Measurements from ENCODE around the gene HSD3B7.

HSD3B7 gene

DNA sequence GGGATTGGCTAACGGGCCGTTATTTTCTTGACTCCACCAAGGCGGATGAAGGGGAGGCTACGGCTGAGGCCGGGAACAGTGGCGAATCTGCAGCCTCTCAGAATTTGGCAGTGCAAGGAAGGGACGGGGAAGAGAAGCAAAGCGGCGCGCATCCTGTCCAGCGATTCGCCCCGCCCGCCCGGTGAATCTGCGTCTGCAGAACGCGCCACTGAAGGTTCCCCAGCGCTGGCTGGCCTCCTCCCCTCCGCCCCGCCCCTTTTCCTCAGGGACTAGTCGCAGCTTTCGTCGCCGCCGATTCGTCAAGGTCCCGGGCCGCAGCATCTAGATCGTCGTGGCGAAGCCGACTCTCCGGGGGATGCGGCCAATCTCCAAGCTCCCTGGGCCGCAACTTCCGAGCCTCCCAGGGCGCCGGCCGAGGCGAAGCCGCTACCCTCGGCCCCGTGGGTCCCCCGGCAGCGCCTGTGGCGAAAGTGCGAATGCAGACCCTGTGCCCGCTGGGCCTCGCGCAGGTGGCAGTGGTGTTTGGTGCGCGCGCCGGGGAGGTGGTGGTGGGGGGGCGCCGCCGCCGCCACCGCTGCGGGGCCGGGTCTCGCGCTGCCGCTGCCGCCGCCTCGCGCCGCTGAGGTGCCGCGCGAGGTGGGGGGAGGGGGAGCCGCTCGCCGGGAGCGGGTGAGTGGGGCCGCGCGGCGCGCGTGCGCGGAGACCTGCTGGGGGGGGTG lies 27.4 kb upstream of the HSD3B7 start, which contains the start of gene SETD1A:
TSS of gene SETD1A (plus strand) at position 299 of the 719 bp plus-strand sequence. CDS start 978 bp downstream, outside the sequence.
- DNase-seq (ENCODE audit: low read depth): peak; percentile 95

GRCh38 chr16:30958175-30959079 lies 26.6 kb upstream of the HSD3B7 start:
- no peak for DNase-seq (ENCODE audit: low read depth)

- no peak for DNase-seq (ENCODE audit: low read depth)
Measured at GRCh38 chr16:30961384-30961783, 23.6 kb upstream of the HSD3B7 start.

DNA sequence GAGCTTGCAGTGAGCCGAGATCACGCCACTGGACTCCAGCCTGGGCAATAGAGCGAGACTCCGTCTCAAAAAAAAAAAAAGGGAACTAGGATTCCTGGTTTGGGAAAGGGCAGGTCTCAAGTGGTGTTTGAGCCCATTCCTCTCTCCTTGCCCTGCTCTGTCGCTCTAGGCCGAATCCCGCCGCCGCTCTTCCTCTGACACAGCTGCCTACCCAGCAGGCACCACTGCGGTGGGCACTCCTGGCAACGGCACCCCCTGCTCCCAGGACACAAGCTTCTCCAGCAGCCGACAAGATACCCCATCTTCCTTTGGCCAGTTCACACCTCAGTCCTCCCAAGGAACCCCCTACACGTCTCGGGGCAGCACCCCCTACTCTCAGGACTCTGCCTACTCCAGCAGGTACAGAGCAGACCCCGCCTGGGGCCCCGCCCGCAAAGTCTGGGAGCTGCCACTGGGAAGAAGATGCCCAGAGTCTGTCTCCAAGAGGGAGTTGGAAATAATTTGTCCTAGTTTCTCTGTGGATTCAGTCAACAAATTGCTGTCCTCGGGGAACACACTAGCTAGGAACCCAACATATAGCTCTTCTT lies 21.0 kb upstream of the HSD3B7 start:
- DNase-seq (ENCODE audit: low read depth): no peak

GRCh38 chr16:30964574-30965226 lies 20.3 kb upstream of the HSD3B7 start:
- no peak for DNase-seq (ENCODE audit: low read depth)

GRCh38 chr16:30965436-30965835 lies 19.6 kb upstream of the HSD3B7 start:
- DNase-seq (ENCODE audit: low read depth): no peak

DNA sequence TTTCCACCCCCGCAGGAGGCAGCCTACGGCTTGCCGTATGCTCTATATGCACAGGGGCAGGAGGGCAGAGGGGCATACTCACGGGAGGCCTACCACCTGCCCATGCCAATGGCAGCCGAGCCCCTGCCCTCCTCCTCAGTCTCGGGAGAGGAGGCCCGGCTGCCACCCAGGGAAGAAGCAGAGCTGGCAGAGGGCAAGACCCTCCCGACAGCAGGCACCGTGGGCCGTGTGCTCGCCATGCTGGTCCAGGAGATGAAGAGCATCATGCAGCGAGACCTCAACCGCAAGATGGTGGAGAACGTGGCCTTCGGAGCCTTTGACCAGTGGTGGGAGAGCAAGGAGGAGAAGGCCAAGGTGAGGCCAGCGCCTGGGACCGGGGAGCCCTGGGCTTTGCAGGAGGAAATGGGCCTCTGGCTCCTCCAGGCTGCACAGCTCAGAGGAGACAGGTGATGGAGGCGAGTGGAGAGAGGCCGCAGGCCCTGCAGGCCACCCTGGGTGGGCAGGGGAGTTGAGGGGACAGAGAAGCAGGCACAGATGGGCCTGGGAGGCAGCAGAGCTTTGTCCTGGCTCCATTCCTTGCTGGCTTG lies 18.9 kb upstream of the HSD3B7 start:
- DNase-seq (ENCODE audit: low read depth): no peak

- DNase-seq (ENCODE audit: low read depth): no peak
Measured at GRCh38 chr16:30967795-30968194, 17.2 kb upstream of the HSD3B7 start.

DNA sequence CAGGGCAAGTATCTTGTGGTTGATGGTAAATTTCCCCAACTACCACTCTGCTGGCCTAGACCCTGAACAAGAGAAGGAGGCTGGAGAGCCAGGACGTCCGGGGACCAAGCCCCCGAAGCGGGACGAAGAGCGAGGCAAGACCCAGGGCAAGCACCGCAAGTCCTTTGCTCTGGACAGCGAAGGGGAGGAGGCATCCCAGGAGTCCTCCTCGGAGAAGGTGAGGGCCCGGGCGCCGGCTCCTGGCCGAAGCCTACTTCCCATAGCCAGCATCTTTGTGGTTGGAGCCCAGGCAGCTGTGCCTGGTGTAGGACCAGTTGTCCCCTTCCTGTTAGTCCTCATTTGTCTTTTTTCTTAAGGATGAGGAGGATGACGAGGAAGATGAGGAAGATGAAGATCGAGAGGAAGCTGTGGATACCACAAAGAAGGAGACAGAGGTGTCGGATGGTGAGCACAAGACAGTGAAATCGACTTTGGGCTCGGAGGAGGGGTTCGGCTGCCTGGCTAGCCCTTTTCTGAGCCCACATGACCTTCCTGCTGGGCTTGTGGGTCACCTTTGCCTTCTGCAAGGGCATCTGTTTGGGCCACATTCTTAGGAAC lies 15.7 kb upstream of the HSD3B7 start:
- DNase-seq (ENCODE audit: low read depth): no peak

DNA sequence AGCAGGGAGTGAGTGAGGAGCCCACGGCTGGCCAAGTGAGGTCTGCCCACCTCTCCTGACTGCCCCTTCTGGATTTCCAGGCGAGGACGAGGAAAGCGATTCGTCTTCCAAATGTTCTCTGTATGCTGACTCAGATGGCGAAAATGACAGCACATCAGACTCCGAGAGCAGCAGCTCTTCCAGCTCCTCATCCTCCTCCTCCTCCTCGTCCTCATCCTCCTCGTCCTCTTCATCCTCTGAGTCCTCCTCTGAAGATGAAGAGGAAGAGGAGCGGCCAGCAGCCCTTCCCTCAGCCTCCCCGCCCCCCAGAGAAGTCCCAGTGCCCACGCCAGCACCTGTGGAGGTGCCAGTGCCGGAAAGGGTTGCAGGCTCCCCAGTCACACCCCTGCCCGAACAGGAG lies 13.7 kb upstream of the HSD3B7 start:
- no peak for DNase-seq (ENCODE audit: low read depth)

DNA sequence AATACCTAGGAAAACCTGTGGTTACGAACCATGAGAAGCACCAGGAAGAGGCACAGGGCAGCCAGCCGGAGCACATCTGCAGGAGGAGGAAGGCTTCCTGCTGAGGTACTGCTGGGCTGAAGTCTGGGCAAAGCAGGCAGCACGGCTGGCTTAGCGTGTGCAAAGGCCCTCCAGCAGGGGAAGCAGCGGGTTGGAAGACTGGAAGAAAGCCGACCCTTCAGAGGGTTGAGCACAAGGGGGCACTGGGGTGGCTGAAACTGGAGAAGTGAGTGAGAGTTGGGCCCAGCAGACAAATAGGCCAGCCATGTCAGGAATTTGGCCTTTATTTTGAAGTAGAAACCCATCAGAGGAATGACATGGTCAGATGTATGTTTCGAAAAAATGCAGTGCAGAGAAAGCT lies 12.1 kb upstream of the HSD3B7 start:
- no peak for DNase-seq (ENCODE audit: low read depth)

DNA sequence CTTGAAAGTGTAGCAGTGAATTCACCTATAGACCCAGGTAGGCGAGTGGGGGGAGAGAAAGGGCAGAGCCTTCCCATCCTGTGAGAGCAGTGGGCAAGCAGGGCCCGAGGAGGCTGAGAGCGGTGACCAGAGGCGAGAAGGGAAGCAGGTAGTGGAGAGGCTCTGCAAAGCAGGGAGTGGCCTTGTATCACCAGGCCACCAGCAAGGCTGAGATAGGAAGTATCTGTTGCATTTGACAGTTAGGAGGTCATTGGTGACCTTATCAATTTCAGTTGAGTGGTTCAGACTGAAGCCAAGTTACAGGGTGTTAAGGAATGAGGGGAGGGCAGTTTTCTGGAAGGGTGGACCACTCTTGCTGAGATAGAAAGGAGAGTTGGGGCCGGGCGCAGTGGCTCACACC lies 10.7 kb upstream of the HSD3B7 start:
- no peak for DNase-seq (ENCODE audit: low read depth)

GRCh38 chr16:30976486-30976885 lies 8.5 kb upstream of the HSD3B7 start:
- DNase-seq (ENCODE audit: low read depth): no peak

GRCh38 chr16:30977502-30977901 lies 7.5 kb upstream of the HSD3B7 start:
- no peak for DNase-seq (ENCODE audit: low read depth)

DNA sequence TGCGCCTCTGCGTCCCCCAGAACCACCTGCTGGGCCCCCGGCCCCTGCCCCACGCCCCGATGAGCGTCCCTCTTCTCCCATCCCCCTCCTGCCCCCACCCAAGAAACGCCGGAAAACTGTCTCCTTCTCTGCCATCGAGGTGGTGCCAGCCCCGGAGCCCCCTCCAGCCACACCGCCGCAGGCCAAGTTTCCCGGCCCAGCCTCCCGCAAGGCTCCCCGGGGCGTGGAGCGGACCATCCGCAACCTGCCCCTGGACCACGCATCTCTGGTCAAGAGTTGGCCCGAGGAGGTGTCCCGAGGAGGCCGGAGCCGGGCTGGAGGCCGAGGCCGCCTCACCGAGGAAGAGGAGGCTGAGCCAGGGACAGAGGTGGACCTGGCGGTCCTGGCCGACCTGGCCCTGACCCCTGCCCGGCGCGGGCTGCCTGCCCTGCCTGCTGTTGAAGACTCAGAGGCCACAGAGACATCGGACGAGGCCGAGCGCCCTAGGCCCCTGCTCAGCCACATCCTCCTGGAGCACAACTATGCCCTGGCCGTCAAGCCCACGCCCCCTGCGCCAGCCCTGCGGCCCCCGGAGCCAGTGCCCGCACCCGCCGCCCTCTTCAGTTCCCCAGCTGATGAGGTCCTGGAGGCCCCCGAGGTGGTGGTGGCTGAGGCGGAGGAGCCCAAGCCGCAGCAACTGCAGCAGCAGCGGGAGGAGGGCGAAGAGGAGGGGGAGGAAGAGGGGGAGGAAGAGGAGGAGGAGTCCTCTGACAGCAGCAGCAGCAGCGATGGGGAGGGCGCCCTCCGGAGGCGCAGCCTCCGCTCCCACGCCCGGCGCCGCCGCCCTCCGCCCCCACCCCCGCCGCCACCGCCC lies 5.6 kb upstream of the HSD3B7 start:
- DNase-seq (ENCODE audit: low read depth): no peak

- no peak for DNase-seq (ENCODE audit: low read depth)
Measured at GRCh38 chr16:30980023-30980371, 5.0 kb upstream of the HSD3B7 start.

- no peak for DNase-seq (ENCODE audit: low read depth)
Measured at GRCh38 chr16:30980434-30980833, 4.6 kb upstream of the HSD3B7 start.

DNA sequence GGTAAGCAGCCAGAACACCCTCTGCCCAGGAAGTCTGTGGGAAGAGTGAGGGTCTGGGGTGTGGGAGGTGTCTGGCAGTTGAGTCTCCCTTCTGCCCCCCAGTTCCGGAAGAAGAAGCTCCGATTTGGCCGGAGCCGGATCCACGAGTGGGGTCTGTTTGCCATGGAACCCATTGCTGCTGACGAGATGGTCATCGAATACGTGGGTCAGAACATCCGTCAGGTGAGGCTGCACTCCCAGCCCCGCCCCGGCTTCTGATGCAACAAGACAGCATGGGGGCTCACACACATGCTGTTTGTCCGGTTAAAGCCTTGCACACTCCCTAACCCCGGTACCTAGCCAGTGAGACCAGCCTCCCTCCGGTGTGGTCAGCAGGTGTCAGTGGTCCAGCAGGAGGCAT lies 4.0 kb upstream of the HSD3B7 start:
- DNase-seq (ENCODE audit: low read depth): no peak

DNA sequence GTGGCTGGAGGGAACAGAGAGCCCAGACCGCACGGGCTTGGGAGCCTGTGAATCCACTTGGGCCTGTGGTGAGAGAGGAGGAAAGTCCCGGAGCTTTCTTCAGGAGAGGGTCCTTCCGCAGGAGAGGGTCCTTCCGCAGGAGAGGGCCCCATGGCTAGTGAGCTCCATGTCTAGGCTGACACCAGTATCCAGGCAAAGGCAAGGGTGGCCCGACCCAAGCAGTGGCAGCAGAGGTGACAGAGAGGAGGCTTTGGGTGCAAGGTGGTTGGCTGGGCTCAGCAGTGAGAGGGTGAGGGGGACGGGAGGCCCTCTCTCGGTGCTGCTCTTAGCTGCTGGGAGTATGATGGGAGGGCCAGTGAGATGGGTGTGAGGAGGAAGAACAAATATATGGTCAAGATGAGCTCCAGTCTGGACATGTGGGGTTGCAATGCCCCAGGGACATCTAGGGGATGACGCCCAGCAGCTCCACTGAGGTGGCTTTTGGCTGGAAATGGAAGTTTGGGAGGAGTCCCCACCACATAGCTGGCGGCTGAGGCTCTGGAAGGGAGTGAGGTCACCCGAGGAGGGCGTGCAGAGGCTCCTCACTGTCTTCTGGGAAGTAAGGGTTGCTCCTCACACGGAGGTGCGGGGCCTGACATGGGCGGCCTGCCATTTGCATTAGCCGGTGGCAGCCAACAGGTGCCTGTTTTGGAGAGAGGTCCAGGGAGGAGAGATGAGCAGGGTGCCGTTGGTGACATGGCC lies 2.3 kb upstream of the HSD3B7 start:
- no peak for DNase-seq (ENCODE audit: low read depth)

- no peak for DNase-seq (ENCODE audit: low read depth)
Measured at GRCh38 chr16:30983289-30983889, 1.6 kb upstream of the HSD3B7 start.

Measured in stimulated activated CD8-positive, alpha-beta memory T cell treated with anti-CD3 and anti-CD28 coated beads, Interleukin-15, amount 100 ng/mL, for 1 hour (primary cell).